ENCODE measurements around the gene DLX1. TPM values are rescaled to one million over a fixed set of nuclear protein-coding genes. Genes with fewer than 3 reads are reported as not detected.

The DLX1 gene
- total RNA-seq: not detected

GRCh38 chr2:172085460-172086159 is at the start of gene DLX1:
Gene DLX1 (plus strand): TSS chr2:172085507. CDS start chr2:172085678, 171 bp downstream.
- Mint-ChIP-seq H3K27me3 (peaks cover 98% of the 10 kb centered on the region), H3K4me1 (peaks cover 51% of the 10 kb centered on the region), H3K27ac (peak within 1 kb of the TSS; percentile 70), H3K36me3 (no peaks in the 10 kb centered on the region), H3K9me3 (ENCODE audit: low read depth) (no peaks in the 10 kb centered on the region), H3K4me3 (peak within 1 kb of the TSS; percentile 65)
- peak; percentile 5 for ATAC-seq
- no peak for DNase-seq
- CTCF ChIA-PET: interaction anchor here (1.0 to 4.7 kb wide), 6 partner anchors 10 to 22 kb away, joined by 3 to 43 read pairs (median 8); partner anchors contain the start of gene DLX2

- Mint-ChIP-seq H3K27me3 (no peaks in the 10 kb centered on the region), H3K4me1 (peaks cover 6% of the 10 kb centered on the region), H3K4me3 (no peak overlapping the region), H3K36me3 (no peaks in the 10 kb centered on the region), H3K27ac (no peak overlapping the region), H3K9me3 (ENCODE audit: low read depth) (no peaks in the 10 kb centered on the region)
- no peak for ATAC-seq
- CTCF ChIA-PET: interaction anchor here (1.0 to 1.5 kb wide), 2 partner anchors 13 to 19 kb away, joined by 3 to 4 read pairs; no protein-coding TSS in a partner anchor
- no peak for DNase-seq
Observed at GRCh38 chr2:172038121-172038520, 47.2 kb upstream of the DLX1 start.

DNA sequence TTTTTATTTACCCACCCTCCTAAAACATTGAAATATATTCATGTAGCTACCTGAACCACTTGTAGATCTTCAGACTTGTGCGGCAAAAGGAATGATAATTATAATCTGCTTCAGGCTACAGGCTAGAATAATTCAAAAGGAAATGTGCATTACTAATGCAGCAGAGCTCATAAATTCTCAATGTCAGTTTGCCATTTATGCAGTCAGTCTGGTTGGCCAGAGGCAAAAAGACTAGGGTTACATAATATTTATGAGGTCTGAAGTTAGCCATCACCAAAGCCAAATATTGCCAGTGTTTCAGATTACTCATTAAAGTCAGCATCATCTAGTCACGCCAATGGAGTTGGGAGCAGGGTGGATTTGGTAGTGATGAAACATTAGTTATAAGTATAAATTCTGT is 46.7 kb upstream of the DLX1 start:
- no peak for ATAC-seq
- H3K27me3 Mint-ChIP-seq: no peaks in the 10 kb centered on the region
- no peak overlapping the region for H3K27ac Mint-ChIP-seq
- peaks cover 6% of the 10 kb centered on the region for H3K4me1 Mint-ChIP-seq
- no peak overlapping the region for H3K4me3 Mint-ChIP-seq
- H3K36me3 Mint-ChIP-seq: no peaks in the 10 kb centered on the region
- DNase-seq: no peak
- H3K9me3 Mint-ChIP-seq (ENCODE audit: low read depth): no peaks in the 10 kb centered on the region
- CTCF ChIA-PET: interaction anchor here (1.0 kb wide), 1 partner anchor 19 kb away, joined by 3 read pairs; no protein-coding TSS in a partner anchor

DNA sequence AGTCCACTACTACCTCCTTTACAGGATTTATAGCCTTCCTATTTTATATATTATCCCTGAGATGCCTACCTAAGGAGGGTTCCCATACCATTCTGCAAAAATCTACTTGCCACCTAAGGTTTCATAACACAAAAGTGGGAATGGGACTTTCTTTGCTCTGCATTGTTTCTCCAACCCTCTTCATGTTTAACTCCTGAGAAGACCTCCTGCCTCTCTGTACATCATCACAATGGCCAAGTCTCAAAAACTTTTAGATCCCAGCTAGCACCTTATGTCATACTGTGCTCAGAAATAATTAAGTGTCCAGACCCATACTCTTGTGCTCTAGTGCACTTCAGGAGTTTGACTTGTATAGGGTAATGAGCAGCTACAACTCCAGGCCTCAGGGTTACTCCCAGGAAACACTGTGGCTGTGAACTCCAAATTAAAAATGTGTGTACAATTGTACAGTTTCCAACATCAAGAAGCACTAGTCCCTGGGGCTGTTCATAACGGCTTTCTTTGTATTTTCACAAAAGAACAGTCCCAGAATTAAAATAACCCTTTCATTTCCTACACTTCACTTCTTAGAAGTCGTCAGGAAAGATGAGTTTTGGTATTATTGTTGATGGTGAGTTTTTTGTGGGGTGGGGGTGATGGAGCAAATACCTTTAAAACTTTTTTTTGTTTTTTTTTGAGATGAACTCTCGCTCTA is 46.1 kb upstream of the DLX1 start:
- peaks cover 6% of the 10 kb centered on the region for H3K4me1 Mint-ChIP-seq
- H3K9me3 Mint-ChIP-seq (ENCODE audit: low read depth): no peaks in the 10 kb centered on the region
- H3K36me3 Mint-ChIP-seq: no peaks in the 10 kb centered on the region
- DNase-seq (no peak), ATAC-seq (no peak)
- H3K27me3 Mint-ChIP-seq: no peaks in the 10 kb centered on the region
- H3K27ac Mint-ChIP-seq: no peak overlapping the region
- H3K4me3 Mint-ChIP-seq: no peak overlapping the region
- CTCF ChIA-PET: interaction anchor here (1.0 kb wide), 1 partner anchor 18 kb away, joined by 3 read pairs; no protein-coding TSS in a partner anchor

DNA sequence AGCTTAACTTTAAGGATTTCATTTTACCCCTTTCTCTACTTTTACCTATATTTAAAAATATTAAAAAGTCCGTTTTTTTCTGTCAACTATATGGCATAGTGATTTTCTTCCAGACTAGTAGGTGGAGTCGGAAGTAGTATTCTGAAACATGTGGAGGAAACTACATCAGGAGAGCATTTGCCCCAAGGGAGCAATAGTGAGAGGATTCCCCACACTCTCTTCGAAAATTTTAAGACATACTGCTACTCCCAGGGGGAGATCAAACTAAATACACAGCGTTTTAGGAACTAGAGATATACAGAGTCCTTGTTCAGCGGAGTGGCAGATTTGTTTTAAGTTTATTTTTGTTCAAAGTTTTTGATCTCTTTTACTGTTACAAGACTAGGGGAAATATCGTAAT is 45.0 kb upstream of the DLX1 start:
- Mint-ChIP-seq H3K27ac (no peak overlapping the region), H3K9me3 (ENCODE audit: low read depth) (no peaks in the 10 kb centered on the region), H3K4me1 (peaks cover 6% of the 10 kb centered on the region), H3K4me3 (no peak overlapping the region), H3K27me3 (no peaks in the 10 kb centered on the region), H3K36me3 (no peaks in the 10 kb centered on the region)
- CTCF ChIA-PET: no interaction called here
- ATAC-seq: no peak
- DNase-seq: no peak

GRCh38 chr2:172046080-172046678 is 39.1 kb upstream of the DLX1 start:
- Mint-ChIP-seq H3K9me3 (ENCODE audit: low read depth) (no peaks in the 10 kb centered on the region), H3K36me3 (no peaks in the 10 kb centered on the region), H3K4me1 (no peaks in the 10 kb centered on the region), H3K27ac (no peak overlapping the region), H3K27me3 (no peaks in the 10 kb centered on the region), H3K4me3 (no peak overlapping the region)
- DNase-seq: no peak
- ATAC-seq: no peak
- CTCF ChIA-PET: no interaction called here

- no peak for ATAC-seq
- Mint-ChIP-seq H3K27ac (no peak overlapping the region), H3K27me3 (no peaks in the 10 kb centered on the region), H3K4me3 (no peak overlapping the region), H3K4me1 (no peaks in the 10 kb centered on the region), H3K9me3 (ENCODE audit: low read depth) (no peaks in the 10 kb centered on the region), H3K36me3 (no peaks in the 10 kb centered on the region)
- DNase-seq: no peak
- CTCF ChIA-PET: no interaction called here
Observed at GRCh38 chr2:172046866-172047565, 38.3 kb upstream of the DLX1 start.

DNA sequence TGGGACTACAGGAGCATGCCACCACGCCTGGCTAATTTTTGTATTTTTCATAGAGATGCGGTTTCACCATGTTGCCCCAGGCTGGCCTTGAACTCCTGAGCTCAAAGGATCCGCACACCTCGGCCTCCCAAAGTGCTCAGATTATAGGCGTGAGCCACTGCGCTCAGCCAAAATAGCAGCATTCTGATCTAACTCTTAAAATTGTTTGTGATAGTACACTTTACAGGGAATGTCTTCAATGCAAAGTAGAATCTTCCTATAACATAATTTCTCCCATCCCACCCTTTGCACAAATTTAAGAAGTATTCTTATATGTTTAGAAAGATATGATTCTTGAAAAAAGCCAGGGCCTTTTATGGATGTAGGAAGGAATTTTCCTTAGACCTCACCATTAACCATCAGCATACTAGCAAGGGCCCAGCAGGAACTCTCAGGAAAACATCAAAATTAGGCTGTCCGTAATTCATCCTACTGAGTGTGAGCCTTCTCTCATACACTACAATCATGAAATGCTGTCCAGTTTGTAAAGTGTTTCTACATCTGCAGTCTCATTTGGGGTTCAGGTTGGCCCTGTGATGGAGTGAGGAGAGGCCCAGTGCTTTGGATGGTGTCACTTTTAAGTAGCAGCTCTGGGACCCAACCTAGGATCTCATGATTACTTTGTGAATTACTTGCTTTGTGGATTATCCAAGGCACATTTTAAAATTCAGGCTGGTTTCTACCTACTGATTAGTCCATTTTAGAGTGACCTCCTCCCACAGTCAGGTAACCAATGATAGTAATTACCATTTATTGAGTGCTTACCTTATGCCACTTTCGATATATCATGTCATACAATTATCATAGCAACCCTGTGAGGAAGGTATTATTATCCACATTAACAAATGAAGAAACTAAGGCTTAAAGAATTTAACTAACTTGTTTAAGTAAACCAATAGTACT is 37.5 kb upstream of the DLX1 start:
- CTCF ChIA-PET: no interaction called here
- DNase-seq: no peak
- no peak overlapping the region for H3K4me3 Mint-ChIP-seq
- H3K27ac Mint-ChIP-seq: no peak overlapping the region
- no peaks in the 10 kb centered on the region for H3K27me3 Mint-ChIP-seq
- no peak for ATAC-seq
- no peaks in the 10 kb centered on the region for H3K36me3 Mint-ChIP-seq
- no peaks in the 10 kb centered on the region for H3K4me1 Mint-ChIP-seq
- H3K9me3 Mint-ChIP-seq (ENCODE audit: low read depth): no peaks in the 10 kb centered on the region

DNA sequence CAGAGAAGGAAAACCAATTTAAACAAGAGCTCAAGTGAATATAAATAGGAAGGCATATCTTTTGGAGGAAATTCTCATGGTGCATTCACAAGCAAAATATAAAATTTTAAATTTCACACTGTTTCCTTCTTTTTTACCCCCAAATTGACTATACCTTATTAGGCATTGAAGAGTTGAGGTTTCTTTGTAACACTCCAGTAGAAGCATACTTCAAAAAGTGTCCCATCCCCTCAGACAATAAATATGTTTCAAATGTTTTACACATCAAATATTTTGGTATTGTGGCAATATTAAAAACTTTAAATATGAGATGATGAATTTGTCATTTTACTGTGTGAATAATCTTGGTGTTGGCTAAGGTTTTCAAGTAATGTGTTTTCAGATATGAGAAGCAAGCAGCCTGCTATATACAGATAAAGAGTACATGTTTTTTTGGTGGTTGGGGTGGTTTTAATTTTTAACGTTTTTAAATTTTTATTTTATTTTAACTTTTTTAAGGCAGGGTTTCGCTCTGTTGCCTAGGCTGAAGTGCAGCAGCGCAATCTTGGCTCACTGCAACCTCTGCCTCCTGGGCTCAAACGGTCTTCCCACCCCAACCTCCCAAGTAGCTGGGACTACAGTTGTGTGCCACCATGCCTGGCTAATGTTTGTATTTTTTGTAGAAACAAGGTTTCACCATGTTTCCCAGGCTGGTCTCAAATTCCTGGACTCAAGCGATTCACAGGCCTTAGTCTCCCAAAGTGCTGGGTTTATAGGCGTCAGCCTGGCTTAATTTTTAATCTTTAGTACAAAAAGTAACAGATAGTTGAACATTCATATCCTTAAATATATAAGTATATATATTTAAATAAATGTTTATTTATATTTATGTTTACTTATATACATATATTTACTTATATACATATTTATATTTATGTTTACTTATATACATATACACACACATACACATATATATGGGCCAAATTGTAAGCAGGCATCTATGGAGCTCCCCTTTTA is 36.5 kb upstream of the DLX1 start:
- no peak overlapping the region for H3K4me3 Mint-ChIP-seq
- H3K9me3 Mint-ChIP-seq (ENCODE audit: low read depth): no peaks in the 10 kb centered on the region
- DNase-seq: no peak
- no peaks in the 10 kb centered on the region for H3K4me1 Mint-ChIP-seq
- CTCF ChIA-PET: interaction anchor here (0.6 kb wide), 1 partner anchor 161 kb away, joined by 4 read pairs; no protein-coding TSS in a partner anchor
- no peaks in the 10 kb centered on the region for H3K36me3 Mint-ChIP-seq
- no peaks in the 10 kb centered on the region for H3K27me3 Mint-ChIP-seq
- no peak for ATAC-seq
- no peak overlapping the region for H3K27ac Mint-ChIP-seq

GRCh38 chr2:172049567-172050120 is 35.7 kb upstream of the DLX1 start:
- no peaks in the 10 kb centered on the region for H3K27me3 Mint-ChIP-seq
- no peaks in the 10 kb centered on the region for H3K4me1 Mint-ChIP-seq
- ATAC-seq (no peak), DNase-seq (no peak)
- H3K9me3 Mint-ChIP-seq (ENCODE audit: low read depth): no peaks in the 10 kb centered on the region
- H3K36me3 Mint-ChIP-seq: no peaks in the 10 kb centered on the region
- CTCF ChIA-PET: interaction anchor here (0.6 kb wide), 1 partner anchor 162 kb away, joined by 4 read pairs; no protein-coding TSS in a partner anchor
- H3K27ac Mint-ChIP-seq: no peak overlapping the region
- no peak overlapping the region for H3K4me3 Mint-ChIP-seq

- no peak for DNase-seq
- Mint-ChIP-seq H3K36me3 (no peaks in the 10 kb centered on the region), H3K4me3 (no peak overlapping the region), H3K9me3 (ENCODE audit: low read depth) (no peaks in the 10 kb centered on the region), H3K4me1 (no peaks in the 10 kb centered on the region), H3K27me3 (no peaks in the 10 kb centered on the region), H3K27ac (no peak overlapping the region)
- CTCF ChIA-PET: no interaction called here
- ATAC-seq: no peak
Observed at GRCh38 chr2:172050479-172051125, 34.7 kb upstream of the DLX1 start.
